Spleen (tissue), 11 donors: ENCODE data around the gene GYS1. TPM values are rescaled to one million over a fixed set of nuclear protein-coding genes. Genes with fewer than 3 reads are reported as not detected.

Experiments used
- DNase-seq: peaks from one replicate; pipeline ENCODE4 v3.0.0-alpha.2; 2020
- H3K27ac ChIP-seq, 8 donors: fragments of 200-600 bp; sonication (generic) in 7 of 8; 1 replicate in 4 of 8; 2 replicates in 4 of 8; pipeline versions ENCODE4 v1.5.0 to v1.8.0; 2016 to 2021; ENCODE audit warnings: inconsistent platforms in 4 of 8, mild to moderate bottlenecking in 4 of 8, moderate library complexity in 1 of 8
- H3K27me3 ChIP-seq, 7 donors: fragments of 200-600 bp; sonication (generic) in 6 of 7; replicated peaks in 1 of 7; 1 replicate in 4 of 7; 2 replicates in 3 of 7; pipeline versions ENCODE4 v1.5.0 to v1.8.0; 2016 to 2021; ENCODE audit warnings: inconsistent platforms in 3 of 7, mild to moderate bottlenecking in 1 of 7
- H3K36me3 ChIP-seq, 6 donors: fragments of 200-600 bp; sonication (generic) in 5 of 6; 1 replicate in 4 of 6; 2 replicates in 2 of 6; pipeline versions ENCODE4 v1.5.0 to v1.8.0; 2016 to 2021; ENCODE audit warnings: inconsistent platforms in 2 of 6
- H3K4me1 ChIP-seq, 6 donors: fragments of 200-600 bp; sonication (generic) in 5 of 6; 1 replicate in 3 of 6; 2 replicates in 3 of 6; pipeline versions ENCODE4 v1.5.0 to v1.8.0; 2016 to 2021; ENCODE audit warnings: inconsistent platforms in 3 of 6
- H3K4me3 ChIP-seq, 8 donors: fragments of 200-600 bp; sonication (generic) in 7 of 8; 1 replicate in 4 of 8; 2 replicates in 4 of 8; pipeline versions ENCODE4 v1.5.0 to v1.8.0; 2016 to 2021; ENCODE audit warnings: inconsistent platforms in 4 of 8, mild to moderate bottlenecking in 4 of 8, moderate library complexity in 2 of 8
- H3K9me3 ChIP-seq, 8 donors: fragments of 200-600 bp; sonication (generic) in 7 of 8; 1 replicate in 4 of 8; 2 replicates in 4 of 8; pipeline versions ENCODE4 v1.5.0 to v1.8.0; 2016 to 2021; ENCODE audit warnings: inconsistent platforms in 4 of 8
- CTCF ChIP-seq, 11 experiments: fragments of 200-600 bp in 7 of 11; fragments of 450-650 bp in 4 of 11; sonication (generic) in 4 of 11; IDR thresholded peaks in 8 of 11; conservative IDR thresholded peaks in 3 of 11; 1 replicate in 7 of 11; 2 replicates in 4 of 11; pipeline versions ENCODE4 v1.4.0 to v1.8.0; 2016 to 2021; ENCODE audit warnings: antibody characterized with exemption in 11 of 11, inconsistent platforms in 4 of 11, mild to moderate bottlenecking in 1 of 11
- POLR2A ChIP-seq, 3 donors: fragments of 450-650 bp; IDR thresholded peaks; one replicate each; pipeline ENCODE4 v1.5.1; 2017; ENCODE audit warnings: antibody characterized with exemption in 3 of 3, mild to moderate bottlenecking in 1 of 3
- POLR2AphosphoS5 ChIP-seq, 3 donors: sonication (generic); formaldehyde crosslinking; IDR thresholded peaks; one replicate each; pipeline ENCODE4 v1.5.1; 2017; ENCODE audit warnings: antibody characterized with exemption in 3 of 3
- WGBS, 5 donors: extraction: QIAGEN DNeasy Blood & Tissue Kit in 3 of 5; methylation state at CpG; one replicate each; pipeline versions ENCODE4 v1.1.5 to v1.1.7; 2013 to 2018; 5-methylcytosine and 5-hydroxymethylcytosine counted together
- intact Hi-C: fragments of 100-400 bp; cut with DNase I; formaldehyde crosslinking; loops from one replicate; pipeline ENCODE4 v1.15.0; 2023; ENCODE audit warnings: low total_unique reads
- polyA plus RNA-seq, 3 donors: library from polyadenylated mRNA; stranded (reverse); fragments of 200-250 nt; gene quantifications; one replicate each; pipeline ENCODE4 v1.2.1, GENCODE V29; 2013
- total RNA-seq, 7 donors: library from RNA; depleted of rRNA in 3 of 7; stranded (reverse); fragments of >200 nt in 3 of 7; fragmentation: NEBNext Ultra II Directional in 4 of 7; extraction: Animal tissue kit (Norgen Biotek cat#: 25700) in 4 of 7; gene quantifications; one replicate each; pipeline versions ENCODE4 v1.1.0 to v1.2.1, GENCODE V29; 2016 to 2021
- donor health status: healthy with polysubstance abuse.
- donor health status: DM: no; HTN: no; CAD: no; lungs with moderate emphysema.
- donor health status: DM: no; HTN: no; CAD: no.
- donor health status: Bipolar disorder and iron deficiency.
- donor health status: healthy.
- donor health status: DM: no; HTN: no; CAD: no.
- donor health status: DM: yes; HTN: yes; CAD: no.

The GYS1 gene
- total and polyA plus RNA-seq, 10 donors = 11.9 to 47.1 (median 30.5) TPM

GRCh38 chr19:48938256-48938655 lies 54.9 kb downstream of the GYS1 start:
- peak overlapping the region in 6 of 8 donors; percentile 36 to 78 (median 72) for H3K27ac ChIP-seq
- H3K4me3 ChIP-seq = no peak overlapping the region
- peaks cover 0 to 11% (median 3%) of the 10 kb centered on the region in 8 donors for H3K9me3 ChIP-seq
- TF ChIP-seq POLR2AphosphoS5 (IDR thresholded peaks at IDR 0.05) = no peak
- no peak for TF ChIP-seq POLR2A (IDR thresholded peaks at IDR 0.05)
- no peak for TF ChIP-seq CTCF (IDR thresholded peaks at IDR 0.05 in 8 of 11, conservative IDR thresholded peaks at IDR 0.05 in 3 of 11)
- DNase-seq = no peak
- 80 to 95% (median 84%) methylated on average over 7 of the region's 7 CpGs for WGBS, 5 donors
- H3K27me3 ChIP-seq = peaks cover 0 to 4% (median 0%) of the 10 kb centered on the region in 7 donors
- H3K4me1 ChIP-seq = peaks cover 6 to 24% (median 11%) of the 10 kb centered on the region in 6 donors
- intact Hi-C loops = no loop called here
- H3K36me3 ChIP-seq = peaks cover 0 to 4% (median 0%) of the 10 kb centered on the region in 6 donors

GRCh38 chr19:48935864-48936263 lies 57.2 kb downstream of the GYS1 start:
- DNase-seq = no peak
- no peak overlapping the region for H3K4me3 ChIP-seq

GRCh38 chr19:48934837-48935236 lies 58.3 kb downstream of the GYS1 start:
- Histone ChIP-seq H3K27me3 (peaks cover 0 to 19% (median 0%) of the 10 kb centered on the region in 7 donors), H3K36me3 (no peaks in the 10 kb centered on the region), H3K4me3 (no peak overlapping the region), H3K27ac (peak overlapping the region in 6 of 8 donors; percentile 13 to 69 (median 60)), H3K4me1 (peaks cover 6 to 25% (median 17%) of the 10 kb centered on the region in 6 donors), H3K9me3 (no peaks in the 10 kb centered on the region)
- TF ChIP-seq POLR2AphosphoS5 (IDR thresholded peaks at IDR 0.05) = peak in 1 of 3 donors; percentile 23
- no peak for TF ChIP-seq POLR2A (IDR thresholded peaks at IDR 0.05)
- no peak for TF ChIP-seq CTCF (IDR thresholded peaks at IDR 0.05 in 8 of 11, conservative IDR thresholded peaks at IDR 0.05 in 3 of 11)
- intact Hi-C loops = no loop called here
- DNase-seq = no peak
- WGBS, 5 donors = 75 to 88% (median 79%) methylated on average over 17 to 19 of the region's 19 CpGs

More at GRCh38 chr19:48935864-48936263, 57.2 kb downstream of the GYS1 start:
- Histone ChIP-seq H3K36me3 (peaks cover 0 to 2% (median 0%) of the 10 kb centered on the region in 6 donors), H3K4me1 (peaks cover 6 to 25% (median 17%) of the 10 kb centered on the region in 6 donors), H3K27me3 (peaks cover 0 to 19% (median 0%) of the 10 kb centered on the region in 7 donors), H3K27ac (no peak overlapping the region), H3K9me3 (peaks cover 0 to 6% (median under 1%) of the 10 kb centered on the region in 8 donors)
- TF ChIP-seq POLR2A (IDR thresholded peaks at IDR 0.05) (no peak), POLR2AphosphoS5 (IDR thresholded peaks at IDR 0.05) (no peak), CTCF (IDR thresholded peaks at IDR 0.05 in 8 of 11, conservative IDR thresholded peaks at IDR 0.05 in 3 of 11) (no peak)
- WGBS, 5 donors = 94 to 98% (median 96%) methylated on average over 25 of the region's 25 CpGs
- intact Hi-C loops = no loop called here

- intact Hi-C loops = no loop called here
- 0 to 1% (median 1%) methylated on average over 30 to 43 of the region's 43 CpGs for WGBS, 5 donors
- Histone ChIP-seq H3K4me1 (peaks cover 6 to 25% (median 17%) of the 10 kb centered on the region in 6 donors), H3K36me3 (no peaks in the 10 kb centered on the region), H3K27me3 (peaks cover 0 to 19% (median 0%) of the 10 kb centered on the region in 7 donors), H3K9me3 (no peaks in the 10 kb centered on the region), H3K27ac (peak within 1 kb of the TSS; percentile 13 to 70 (median 62)), H3K4me3 (peak within 1 kb of the TSS; percentile 32 to 71 (median 42))
- DNase-seq = peak; percentile 94
- TF ChIP-seq CTCF (IDR thresholded peaks at IDR 0.05 in 8 of 11, conservative IDR thresholded peaks at IDR 0.05 in 3 of 11) (peak in 2 of 11 experiments; percentile 6 to 19), POLR2AphosphoS5 (IDR thresholded peaks at IDR 0.05) (peak; percentile 73 to 83 (median 80)), POLR2A (IDR thresholded peaks at IDR 0.05) (no peak)
These were observed 59.7 kb downstream of the GYS1 start, which contains the start of gene DHDH for GRCh38 chr19:48933382-48933932. Gene DHDH (plus strand): TSS chr19:48933699. CDS start chr19:48933722, 23 bp downstream.
